Ascending aorta (tissue), 2 donors: ENCODE measurements around the gene TRIM45. TPM values are rescaled to one million over a fixed set of nuclear protein-coding genes. Genes with fewer than 3 reads are reported as not detected.

Experiments used
- DNase-seq, 2 donors: peaks; one replicate each; pipeline ENCODE4 v3.0.0-alpha.2; 2019; ENCODE audit warnings: low spot score in 2 of 2
- H3K27ac ChIP-seq, 2 donors: fragments of 200-600 bp; sonication (generic); one replicate each; pipeline ENCODE4 v1.5.1; 2016 to 2017; ENCODE audit warnings: mild to moderate bottlenecking in 1 of 2
- H3K27me3 ChIP-seq: fragments of 200-600 bp; sonication (generic); one replicate; pipeline ENCODE4 v1.5.1; 2017
- H3K36me3 ChIP-seq, 2 donors: fragments of 200-600 bp; sonication (generic); one replicate each; pipeline ENCODE4 v1.5.1; 2016
- H3K4me1 ChIP-seq, 2 donors: fragments of 200-600 bp; sonication (generic); one replicate each; pipeline ENCODE4 v1.5.1; 2016 to 2017; ENCODE audit warnings: mild to moderate bottlenecking in 1 of 2
- H3K4me3 ChIP-seq, 2 donors: fragments of 200-600 bp; sonication (generic); one replicate each; pipeline ENCODE4 v1.5.1; 2016 to 2017; ENCODE audit warnings: mild to moderate bottlenecking in 1 of 2
- H3K9me3 ChIP-seq, 2 donors: fragments of 200-600 bp; sonication (generic); one replicate each; pipeline ENCODE4 v1.5.1; 2016
- CTCF ChIP-seq, 3 experiments: fragments of 200-600 bp in 2 of 3; fragments of 450-650 bp in 1 of 3; sonication (generic) in 2 of 3; IDR thresholded peaks; one replicate each; pipeline ENCODE4 v1.5.1; 2016 to 2019; ENCODE audit warnings: antibody characterized with exemption in 3 of 3, mild to moderate bottlenecking in 1 of 3, moderate library complexity in 1 of 3
- intact Hi-C: fragments of 100-400 bp; cut with DNase I; formaldehyde crosslinking; loops from one replicate; pipeline ENCODE4 v1.15.1; 2023
- total RNA-seq: library from RNA; depleted of rRNA; stranded (reverse); fragments of >200 nt; gene quantifications from one replicate; pipeline ENCODE4 v1.1.0, GENCODE V29; 2016

The TRIM45 gene, protein sequence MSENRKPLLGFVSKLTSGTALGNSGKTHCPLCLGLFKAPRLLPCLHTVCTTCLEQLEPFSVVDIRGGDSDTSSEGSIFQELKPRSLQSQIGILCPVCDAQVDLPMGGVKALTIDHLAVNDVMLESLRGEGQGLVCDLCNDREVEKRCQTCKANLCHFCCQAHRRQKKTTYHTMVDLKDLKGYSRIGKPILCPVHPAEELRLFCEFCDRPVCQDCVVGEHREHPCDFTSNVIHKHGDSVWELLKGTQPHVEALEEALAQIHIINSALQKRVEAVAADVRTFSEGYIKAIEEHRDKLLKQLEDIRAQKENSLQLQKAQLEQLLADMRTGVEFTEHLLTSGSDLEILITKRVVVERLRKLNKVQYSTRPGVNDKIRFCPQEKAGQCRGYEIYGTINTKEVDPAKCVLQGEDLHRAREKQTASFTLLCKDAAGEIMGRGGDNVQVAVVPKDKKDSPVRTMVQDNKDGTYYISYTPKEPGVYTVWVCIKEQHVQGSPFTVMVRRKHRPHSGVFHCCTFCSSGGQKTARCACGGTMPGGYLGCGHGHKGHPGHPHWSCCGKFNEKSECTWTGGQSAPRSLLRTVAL
- total RNA-seq, result 1.9 TPM

DNA sequence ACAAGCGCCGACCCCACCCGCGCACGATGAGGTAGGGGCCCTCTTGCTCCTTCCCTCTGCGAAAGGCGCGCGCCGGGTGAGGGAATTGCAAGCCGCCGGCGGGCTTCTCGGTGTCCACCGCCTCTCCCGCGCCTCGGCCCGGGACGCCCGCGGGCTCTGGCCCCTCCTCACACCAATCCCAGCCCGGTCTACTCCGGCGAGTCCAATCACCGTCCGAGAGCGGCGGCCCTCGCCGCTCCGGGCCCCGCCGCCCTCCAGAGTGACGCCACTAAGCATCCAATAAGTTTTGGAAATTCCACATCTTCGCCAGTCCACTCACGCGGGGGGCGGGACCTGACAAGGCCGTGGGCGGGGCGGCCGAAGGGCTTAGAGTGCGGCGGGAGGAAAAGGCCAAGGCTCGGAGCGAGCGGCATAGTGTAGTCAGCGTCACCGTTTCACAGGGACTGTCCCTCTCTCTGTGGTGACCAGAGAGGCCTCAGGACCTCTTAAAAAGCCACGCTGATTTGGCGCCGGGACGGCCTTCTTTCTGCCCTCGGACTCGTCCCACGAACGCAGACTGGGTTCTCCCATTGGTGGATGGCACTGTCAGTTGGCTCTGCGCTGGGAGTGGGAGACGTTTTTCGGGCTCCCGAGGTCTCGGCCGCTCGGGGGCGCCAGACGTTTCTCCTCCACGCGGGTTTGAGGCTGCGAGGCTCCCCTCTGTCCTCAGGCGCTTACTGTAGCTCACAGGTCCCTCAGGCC lies at the start of gene TRIM45:
Gene TRIM45, minus strand, starts transcription at position 161 of the 741 bp plus-strand sequence. CDS start 548 bp downstream, outside the sequence.
- DNase-seq, result peak; percentile 86 to 99
- H3K4me1 ChIP-seq, result peaks cover 3 to 5% of the 10 kb centered on the region in 2 donors
- no peaks in the 10 kb centered on the region for H3K9me3 ChIP-seq
- H3K36me3 ChIP-seq, result no peaks in the 10 kb centered on the region
- H3K27ac ChIP-seq, result peak within 1 kb of the TSS; percentile 86 to 88
- H3K4me3 ChIP-seq, result peak within 1 kb of the TSS; percentile 73 to 90
- intact Hi-C loops, result loop anchor here (1.0 to 10.0 kb wide), 6 partner anchors 28 to 1144 kb away; partner anchors contain the start of genes CD58, MAN1A2, SLC22A15 and TENT5C
- TF ChIP-seq CTCF (IDR thresholded peaks at IDR 0.05), result peak; percentile 66 to 86 (median 80)
- H3K27me3 ChIP-seq, result no peaks in the 10 kb centered on the region

DNA sequence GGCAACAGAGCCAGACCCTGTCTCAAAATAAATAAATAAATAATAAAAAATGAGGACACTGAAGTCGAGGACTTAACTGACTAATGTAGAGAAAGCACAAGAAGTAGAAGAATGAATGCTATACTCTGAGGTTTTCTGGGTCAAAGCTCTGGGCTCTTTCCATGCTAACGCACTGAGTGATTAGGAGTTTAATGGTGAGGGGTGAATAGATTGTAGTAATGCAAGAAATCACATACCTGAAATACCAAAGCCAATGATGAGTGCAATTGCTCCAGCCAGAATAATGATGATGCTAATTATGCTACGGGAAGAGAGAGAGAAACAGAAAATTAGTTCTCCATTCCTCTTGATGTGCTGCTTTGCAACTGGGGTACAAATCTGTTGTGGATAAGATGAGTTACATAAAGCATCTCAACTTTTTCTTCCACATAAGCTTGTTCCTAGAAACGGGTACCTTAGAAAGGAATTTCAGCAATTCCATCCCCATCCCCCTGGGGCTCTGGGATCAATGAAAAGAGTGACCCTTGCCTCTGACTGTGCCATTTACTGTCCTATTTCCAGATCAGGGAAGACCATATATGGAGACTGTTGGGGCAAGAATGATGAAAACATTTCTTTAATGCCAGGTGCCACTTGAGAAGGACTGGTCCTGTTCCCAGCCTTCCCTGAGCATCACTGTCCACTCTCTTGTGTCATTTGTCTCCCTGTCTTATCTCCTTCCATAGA lies 48.5 kb upstream of the TRIM45 start:
- Histone ChIP-seq H3K27me3 (no peaks in the 10 kb centered on the region), H3K9me3 (no peaks in the 10 kb centered on the region), H3K4me1 (no peaks in the 10 kb centered on the region), H3K4me3 (no peak overlapping the region), H3K27ac (no peak overlapping the region), H3K36me3 (no peaks in the 10 kb centered on the region)
- no peak for DNase-seq
- intact Hi-C loops, result no loop called here
- TF ChIP-seq CTCF (IDR thresholded peaks at IDR 0.05), result no peak

GRCh38 chr1:117167402-117167801 lies 45.9 kb upstream of the TRIM45 start:
- no peak for DNase-seq
- no peaks in the 10 kb centered on the region for H3K4me1 ChIP-seq
- no peak overlapping the region for H3K27ac ChIP-seq
- no peaks in the 10 kb centered on the region for H3K27me3 ChIP-seq
- H3K9me3 ChIP-seq, result no peaks in the 10 kb centered on the region
- no peaks in the 10 kb centered on the region for H3K36me3 ChIP-seq
- no peak overlapping the region for H3K4me3 ChIP-seq
- no peak for TF ChIP-seq CTCF (IDR thresholded peaks at IDR 0.05)
- intact Hi-C loops, result no loop called here

DNA sequence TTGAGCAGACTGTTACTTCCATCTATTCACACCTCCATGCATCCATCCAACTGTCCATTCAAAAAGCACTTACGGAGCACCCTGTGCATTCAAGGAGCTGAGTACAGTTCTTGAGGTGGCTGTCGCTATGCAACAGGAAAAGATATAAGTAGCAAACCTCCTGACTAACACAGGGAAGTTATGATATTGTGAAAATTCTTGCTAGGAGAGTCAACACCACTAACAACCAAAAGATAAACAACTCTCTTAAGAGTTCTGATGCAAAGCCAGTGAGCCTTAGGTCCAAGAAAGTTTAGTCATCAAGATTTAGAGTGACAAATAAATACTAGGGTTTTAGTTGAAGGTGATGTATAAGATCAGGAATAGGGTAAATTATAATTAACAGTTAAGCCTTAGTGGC lies 44.5 kb upstream of the TRIM45 start:
- Histone ChIP-seq H3K36me3 (no peaks in the 10 kb centered on the region), H3K27ac (no peak overlapping the region), H3K4me3 (no peak overlapping the region), H3K27me3 (no peaks in the 10 kb centered on the region), H3K9me3 (no peaks in the 10 kb centered on the region), H3K4me1 (no peaks in the 10 kb centered on the region)
- DNase-seq, result no peak
- intact Hi-C loops, result no loop called here
- TF ChIP-seq CTCF (IDR thresholded peaks at IDR 0.05), result no peak

DNA sequence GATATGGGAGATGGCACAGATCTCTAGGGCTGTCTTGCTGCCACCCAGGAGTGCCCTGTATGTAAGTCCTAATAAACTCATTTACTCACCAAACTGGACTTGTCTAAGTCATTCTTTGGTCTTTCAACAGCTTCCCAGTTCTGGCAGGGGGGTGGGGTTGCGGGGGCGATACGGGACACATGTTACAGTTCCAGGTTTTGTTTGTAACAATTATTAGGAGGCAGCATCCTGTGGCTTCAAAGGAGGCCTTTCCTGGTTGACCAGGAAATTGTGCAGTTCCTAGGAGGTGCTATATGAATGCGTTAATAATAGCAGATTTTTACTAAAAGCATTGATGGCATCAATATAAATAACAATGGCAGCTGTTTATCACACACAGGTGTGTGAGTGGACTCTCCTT lies 42.7 kb upstream of the TRIM45 start:
- intact Hi-C loops, result no loop called here
- H3K9me3 ChIP-seq, result no peaks in the 10 kb centered on the region
- no peak for DNase-seq
- H3K4me3 ChIP-seq, result no peak overlapping the region
- no peak for TF ChIP-seq CTCF (IDR thresholded peaks at IDR 0.05)
- H3K27me3 ChIP-seq, result no peaks in the 10 kb centered on the region
- H3K36me3 ChIP-seq, result no peaks in the 10 kb centered on the region
- no peaks in the 10 kb centered on the region for H3K4me1 ChIP-seq
- no peak overlapping the region for H3K27ac ChIP-seq
